IMR-90 (cell line): ENCODE measurements around the gene SLC9C2. TPM values are rescaled to one million over a fixed set of nuclear protein-coding genes. Genes with fewer than 3 reads are reported as not detected.

ENCODE experiments used
- ATAC-seq: fragments of 200-7000 bp; cut with Tn5 transposase; 2 replicates; pipeline ENCODE4 v1.9.1; 2020; ENCODE audit warnings: low read depth, mild to moderate bottlenecking, moderate library complexity
- BruUV-seq: library from RNA; stranded (reverse); fragments of 400-500 nt; replicated peaks from 2 replicates; lab custom pipeline; 2021; lab: Mats Ljungman, UMichigan
- CTCF ChIA-PET: fragments of 300-600 bp; formaldehyde crosslinking; extraction: SDS; loops from one replicate; lab custom pipeline; 2021; ENCODE audit warnings: antibody characterized with exemption; lab: Yijun Ruan, JAX
- POLR2A ChIA-PET: fragments of 300-600 bp; sonication (Branson Sonifier 250); formaldehyde crosslinking; loops from one replicate; lab custom pipeline; 2022; ENCODE audit warnings: antibody characterized with exemption; ENCODE audit not compliant: unreplicated experiment; lab: Charles Lee
- DNase-seq: peaks from one replicate; pipeline ENCODE4 v3.0.0; 2013
- H2AFZ ChIP-seq: replicated peaks from 2 replicates; pipeline ENCODE3; 2013; ENCODE audit warnings: low read length, mild to moderate bottlenecking; ENCODE audit not compliant: poor library complexity
- H2AK5ac ChIP-seq: 2 replicates; pipeline ENCODE4 v1.6.1; 2013; ENCODE audit warnings: low read depth, low read length, inconsistent platforms
- H2AK9ac ChIP-seq: replicated peaks from 2 replicates; pipeline ENCODE3; 2013; ENCODE audit warnings: mild to moderate bottlenecking, low read depth, low read length, moderate library complexity; ENCODE audit not compliant: poor library complexity
- H2BK120ac ChIP-seq: 2 replicates; pipeline ENCODE4 v1.6.1; 2013; ENCODE audit warnings: low read depth, low read length, inconsistent platforms
- H2BK15ac ChIP-seq: 3 replicates; pipeline ENCODE4 v1.6.1; 2013; ENCODE audit warnings: low read depth, low read length, inconsistent platforms
- H2BK20ac ChIP-seq: 2 replicates; pipeline ENCODE4 v1.6.1; 2013; ENCODE audit warnings: low read depth, mild to moderate bottlenecking, inconsistent platforms, low read length, moderate library complexity
- H2BK5ac ChIP-seq: 2 replicates; pipeline ENCODE4 v1.6.1; 2013; ENCODE audit warnings: mild to moderate bottlenecking, low read depth, low read length, inconsistent platforms; ENCODE audit not compliant: poor library complexity, severe bottlenecking
- H3K14ac ChIP-seq: replicated peaks from 2 replicates; pipeline ENCODE4 v1.6.1; 2013; ENCODE audit warnings: low read depth, low read length, inconsistent platforms
- H3K18ac ChIP-seq: 2 replicates; pipeline ENCODE4 v1.6.1; 2013; ENCODE audit warnings: low read depth, low read length, control low read depth
- H3K23ac ChIP-seq: 2 replicates; pipeline ENCODE4 v1.6.1; 2013; ENCODE audit warnings: low read depth, low read length, inconsistent platforms
- H3K27ac ChIP-seq: 2 replicates; pipeline ENCODE4 v1.5.1; 2013; ENCODE audit warnings: mild to moderate bottlenecking, control low read depth, low read length; ENCODE audit not compliant: insufficient read depth
- H3K27me3 ChIP-seq: 2 replicates; pipeline ENCODE4 v1.6.1; 2013; ENCODE audit warnings: low read length; ENCODE audit not compliant: control insufficient read depth, insufficient read depth
- H3K36me3 ChIP-seq: 2 replicates; pipeline ENCODE4 v1.6.1; 2013; ENCODE audit warnings: low read length, mixed read lengths; ENCODE audit not compliant: control insufficient read depth, insufficient read depth
- H3K4ac ChIP-seq: 2 replicates; pipeline ENCODE4 v1.6.1; 2013; ENCODE audit warnings: low read depth, low read length, inconsistent platforms
- H3K4me1 ChIP-seq: 2 replicates; pipeline ENCODE4 v1.6.1; 2013; ENCODE audit warnings: low read length, mixed read lengths; ENCODE audit not compliant: control insufficient read depth, insufficient read depth
- H3K4me2 ChIP-seq: 2 replicates; pipeline ENCODE4 v1.6.1; 2013; ENCODE audit warnings: low read depth, mild to moderate bottlenecking, control low read depth, low read length, moderate library complexity
- H3K4me3 ChIP-seq: 2 replicates; pipeline ENCODE4 v1.5.1; 2013; ENCODE audit warnings: low read depth, mild to moderate bottlenecking, control low read depth, low read length, moderate library complexity; ENCODE audit not compliant: insufficient read depth
- H3K56ac ChIP-seq: 2 replicates; pipeline ENCODE4 v1.6.1; 2013; ENCODE audit warnings: low read length, inconsistent platforms; ENCODE audit not compliant: insufficient read depth; ENCODE audit errors: extremely low read depth
- H3K79me1 ChIP-seq, 2 experiments: 2 replicates each; pipeline ENCODE4 v1.6.1; 2013; ENCODE audit warnings: low read length in 2 of 2, inconsistent platforms in 1 of 2, low read depth in 1 of 2
- H3K9ac ChIP-seq: 2 replicates; pipeline ENCODE4 v1.6.1; 2013; ENCODE audit warnings: low read depth, low read length, control low read depth
- H3K9me1 ChIP-seq: 2 replicates; pipeline ENCODE4 v1.6.1; 2013; ENCODE audit warnings: low read length, inconsistent platforms; ENCODE audit not compliant: insufficient read depth
- H3K9me3 ChIP-seq: 2 replicates; pipeline ENCODE4 v1.6.1; 2013; ENCODE audit warnings: low read length; ENCODE audit not compliant: control insufficient read depth, insufficient read depth
- H4K20me1 ChIP-seq: 2 replicates; pipeline ENCODE4 v1.6.1; 2013; ENCODE audit warnings: low read length, inconsistent platforms; ENCODE audit not compliant: insufficient read depth
- H4K5ac ChIP-seq: 2 replicates; pipeline ENCODE4 v1.6.1; 2013; ENCODE audit warnings: mild to moderate bottlenecking, low read depth, low read length, control low read depth
- H4K8ac ChIP-seq, 2 experiments: 2 replicates each; pipeline ENCODE4 v1.6.1; 2013; ENCODE audit warnings: low read depth in 2 of 2, low read length in 2 of 2, control low read depth in 1 of 2, inconsistent platforms in 1 of 2
- H4K91ac ChIP-seq: 2 replicates; pipeline ENCODE4 v1.6.1; 2013; ENCODE audit warnings: low read depth, low read length, inconsistent platforms; ENCODE audit not compliant: insufficient read depth
- BHLHE40 ChIP-seq: fragments of 150-350 bp; IDR thresholded peaks from 2 replicates; pipeline ENCODE4 v1.6.1; 2016; ENCODE audit warnings: mild to moderate bottlenecking, low read depth, low read length
- CEBPB ChIP-seq: IDR thresholded peaks from 2 replicates; pipeline ENCODE4 v1.6.1; 2012; ENCODE audit warnings: low read depth, low read length, improper control_type of control experiment
- MAFK ChIP-seq: IDR thresholded peaks from 2 replicates; pipeline ENCODE4 v1.6.1; 2012; ENCODE audit warnings: low read depth, low read length, improper control_type of control experiment
- RCOR1 ChIP-seq: IDR thresholded peaks from 2 replicates; pipeline ENCODE4 v1.6.1; 2012; ENCODE audit warnings: mild to moderate bottlenecking, low read length, improper control_type of control experiment; ENCODE audit not compliant: insufficient replicate concordance
- SMC3 ChIP-seq: fragments of 150-350 bp; IDR thresholded peaks from 2 replicates; pipeline ENCODE4 v1.6.1; 2016; ENCODE audit warnings: low read depth, mild to moderate bottlenecking, antibody characterized with exemption, low read length, moderate library complexity
- WGBS, 2 experiments: methylation state at CpG; one replicate each; pipeline versions ENCODE4 v1.1.5 to v1.1.7; 2013; ENCODE audit warnings: missing lambda C conversion rate in 2 of 2; ENCODE audit not compliant: insufficient read length in 1 of 2; ENCODE audit errors: extremely low coverage in 2 of 2; 5-methylcytosine and 5-hydroxymethylcytosine counted together
- dilution Hi-C: fragments of 300-500 bp; cut with HindIII; formaldehyde crosslinking; loops from one replicate; pipeline ENCODE4 v1.14.3; 2018; ENCODE audit warnings: low sequenced_read_pairs; ENCODE audit not compliant: unreplicated experiment
- in situ Hi-C: fragments of 300-500 bp; cut with MboI; formaldehyde crosslinking; loops from 3 replicates; pipeline ENCODE4 v1.14.3; 2019; ENCODE audit warnings: low sequenced_read_pairs, inconsistent platforms, mixed read lengths
- intact Hi-C: fragments of 100-400 bp; cut with micrococcal nuclease; formaldehyde crosslinking; loops from 2 replicates; pipeline ENCODE4 v1.10.0; 2022
- polyA plus RNA-seq, 3 experiments: library from polyadenylated mRNA; depleted of rRNA; stranded (reverse); fragments of >200 nt; gene quantifications; 2 replicates each; pipeline ENCODE4 v1.2.3, GENCODE V29; 2012; ENCODE audit warnings: low replicate concordance in 1 of 3
- total RNA-seq: library from RNA; depleted of rRNA; stranded (reverse); fragments of >200 nt; gene quantifications from 2 replicates; pipeline ENCODE4 v1.2.3, GENCODE V29; 2012
- TF ChIP-seq, protein P1 (sequence below): fragments of 150-350 bp; IDR thresholded peaks from 2 replicates; pipeline ENCODE4 v1.6.1; 2016; ENCODE audit warnings: low read depth, mild to moderate bottlenecking, low read length, moderate library complexity, borderline replicate concordance
- TF ChIP-seq, protein P2 (sequence below): fragments of 150-350 bp; IDR thresholded peaks from 2 replicates; pipeline ENCODE4 v1.6.1; 2017; ENCODE audit warnings: mild to moderate bottlenecking, antibody characterized with exemption, low read length, low read depth

SLC9C2 gene
- total and polyA plus RNA-seq, 2 of the 4 experiments (the other 2 are of a cell fraction): not detected

DNA sequence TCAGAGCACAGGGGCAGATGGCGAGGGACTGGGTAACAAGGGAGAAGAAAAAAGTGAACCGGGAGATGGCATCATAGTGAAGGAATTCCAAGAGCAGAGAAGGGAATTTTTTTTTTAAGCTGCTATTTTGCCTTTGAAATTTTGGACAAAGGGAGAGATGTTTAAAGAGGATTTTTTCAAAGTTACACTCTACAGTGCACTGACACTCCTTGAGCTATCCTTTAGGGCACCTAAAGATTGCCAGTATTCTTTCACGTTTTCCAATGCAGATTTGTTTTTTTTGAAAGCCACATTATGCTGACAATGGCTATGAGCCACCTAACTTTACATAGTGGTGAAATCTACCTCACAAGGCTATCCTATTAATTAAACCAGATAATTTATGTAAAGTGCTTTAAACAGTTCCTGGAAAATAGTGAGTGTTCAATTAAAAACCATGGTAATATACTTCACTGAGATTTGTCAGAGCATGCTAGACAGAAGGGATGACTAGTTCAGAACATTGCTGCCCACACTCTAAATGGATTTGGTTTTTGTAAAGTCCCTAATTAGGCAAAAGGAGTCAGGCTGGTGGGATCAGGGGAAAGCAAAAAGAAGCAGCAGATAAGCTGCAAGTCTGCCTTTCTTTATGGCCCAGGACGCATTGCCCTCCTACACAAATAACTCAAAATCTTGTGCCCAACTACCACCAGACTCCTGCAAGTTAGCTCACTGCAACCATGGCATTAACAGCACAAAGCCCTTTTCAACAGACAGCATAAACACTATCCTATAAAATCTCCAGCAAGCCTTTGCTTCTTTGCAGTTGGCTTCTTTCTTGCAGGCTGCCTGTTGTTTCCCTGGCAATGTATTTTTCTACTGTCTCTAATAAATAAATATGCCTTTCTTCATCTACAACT is 71.8 kb downstream of the SLC9C2 start:
- ATAC-seq (0 out of 2 replicates have a peak, but pooled peaks have one; percentile 27), DNase-seq (no peak)
- no peak overlapping the region for H4K5ac ChIP-seq
- no peak overlapping the region for H3K4ac ChIP-seq
- H2BK15ac ChIP-seq: no peak overlapping the region
- H3K9ac ChIP-seq: no peak overlapping the region
- H3K79me1 ChIP-seq: no peaks in the 10 kb centered on the region
- no peak overlapping the region for H3K14ac ChIP-seq
- peaks cover 5% of the 10 kb centered on the region for H3K27me3 ChIP-seq
- no peak overlapping the region for H4K91ac ChIP-seq
- no peak overlapping the region for H3K4me3 ChIP-seq
- H3K9me1 ChIP-seq: no peaks in the 10 kb centered on the region
- BruUV-seq: no TSS peak
- no peaks in the 10 kb centered on the region for H4K20me1 ChIP-seq
- WGBS, 2 experiments: no CpG with 5 or more reads among the region's 4 CpGs
- in situ Hi-C loops (no loop called here), intact Hi-C loops (no loop called here), dilution Hi-C loops (no loop called here)
- no peak overlapping the region for H2AFZ ChIP-seq
- no peak overlapping the region for H3K4me2 ChIP-seq
- H2AK9ac ChIP-seq: peak overlapping the region; percentile 42
- H2BK120ac ChIP-seq: no peak overlapping the region
- no peak overlapping the region for H2BK20ac ChIP-seq
- H3K4me1 ChIP-seq: no peaks in the 10 kb centered on the region
- CTCF ChIA-PET: no interaction called here
- no peak overlapping the region for H2BK5ac ChIP-seq
- H3K18ac ChIP-seq: no peak overlapping the region
- H3K56ac ChIP-seq: no peak overlapping the region
- POLR2A ChIA-PET: no interaction called here
- H3K36me3 ChIP-seq: no peaks in the 10 kb centered on the region
- TF ChIP-seq, protein P1, sequence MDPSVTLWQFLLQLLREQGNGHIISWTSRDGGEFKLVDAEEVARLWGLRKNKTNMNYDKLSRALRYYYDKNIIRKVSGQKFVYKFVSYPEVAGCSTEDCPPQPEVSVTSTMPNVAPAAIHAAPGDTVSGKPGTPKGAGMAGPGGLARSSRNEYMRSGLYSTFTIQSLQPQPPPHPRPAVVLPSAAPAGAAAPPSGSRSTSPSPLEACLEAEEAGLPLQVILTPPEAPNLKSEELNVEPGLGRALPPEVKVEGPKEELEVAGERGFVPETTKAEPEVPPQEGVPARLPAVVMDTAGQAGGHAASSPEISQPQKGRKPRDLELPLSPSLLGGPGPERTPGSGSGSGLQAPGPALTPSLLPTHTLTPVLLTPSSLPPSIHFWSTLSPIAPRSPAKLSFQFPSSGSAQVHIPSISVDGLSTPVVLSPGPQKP: no peak
- TF ChIP-seq SMC3 (no peak), MAFK (no peak), CEBPB (no peak), BHLHE40 (no peak), RCOR1 (no peak)
- TF ChIP-seq, protein P2, sequence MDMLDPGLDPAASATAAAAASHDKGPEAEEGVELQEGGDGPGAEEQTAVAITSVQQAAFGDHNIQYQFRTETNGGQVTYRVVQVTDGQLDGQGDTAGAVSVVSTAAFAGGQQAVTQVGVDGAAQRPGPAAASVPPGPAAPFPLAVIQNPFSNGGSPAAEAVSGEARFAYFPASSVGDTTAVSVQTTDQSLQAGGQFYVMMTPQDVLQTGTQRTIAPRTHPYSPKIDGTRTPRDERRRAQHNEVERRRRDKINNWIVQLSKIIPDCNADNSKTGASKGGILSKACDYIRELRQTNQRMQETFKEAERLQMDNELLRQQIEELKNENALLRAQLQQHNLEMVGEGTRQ: no peak
- H3K27ac ChIP-seq: no peak overlapping the region
- H3K23ac ChIP-seq: no peak overlapping the region
- no peak overlapping the region for H4K8ac ChIP-seq
- H2AK5ac ChIP-seq: no peak overlapping the region
- H3K9me3 ChIP-seq: no peaks in the 10 kb centered on the region
